ENCODE data around the gene NFILZ.

DNA sequence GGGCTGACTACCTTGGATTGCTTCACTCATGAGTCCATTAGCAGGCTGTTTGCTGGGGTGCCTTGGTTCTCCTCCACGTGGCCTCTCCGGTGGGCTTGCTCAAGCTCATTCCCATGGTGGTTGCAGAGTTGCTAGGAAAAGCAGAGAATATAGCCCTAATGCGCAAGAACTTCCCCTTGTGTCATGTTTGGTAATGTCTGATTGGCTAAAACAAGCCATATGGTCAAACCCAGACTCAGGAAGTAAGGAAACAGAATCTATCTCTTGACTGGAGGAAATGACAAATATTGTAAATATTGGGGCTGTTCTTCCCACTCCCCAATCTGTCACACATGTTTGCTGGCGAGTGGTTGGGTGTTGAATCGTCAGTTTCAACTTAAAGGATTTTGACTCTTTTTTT, 12.1 kb downstream of the NFILZ start:
- no peak for TF ChIP-seq CTCF (conservative IDR thresholded peaks at IDR 0.05)
- no peak for TF ChIP-seq ZFX (IDR thresholded peaks at IDR 0.05)

Measured in C4-2B (cell line).